Heart left ventricle (tissue), 13 donors: ENCODE results near the gene KCNMA1.

ENCODE experiments used
- CTCF ChIP-seq, 12 donors: fragments of 200-600 bp; sonication (generic) in 4 of 12; IDR thresholded peaks; one replicate each; pipeline versions ENCODE4 v1.5.0 to v1.8.0; 2018 to 2022; ENCODE audit warnings: antibody characterized with exemption in 12 of 12, mild to moderate bottlenecking in 5 of 12
- POLR2A ChIP-seq, 2 donors: fragments of 450-650 bp; IDR thresholded peaks; one replicate each; pipeline ENCODE4 v1.6.1; 2017; ENCODE audit warnings: antibody characterized with exemption in 2 of 2, mild to moderate bottlenecking in 2 of 2, moderate library complexity in 2 of 2
- donor health status: ischemic (EF 13 %, LVEDD 7.1; RV severe dilation, severe dysfunction).
- donor health status: DM: no; HTN: yes; CAD: no.
- donor health status: DM: no; HTN: no; CAD: no.
- donor health status: ischemic (EF 25% LVEDD 6.9; RV normal size, moderate dysfunction).
- donor health status: ischemic (EF 25% LVEDD 5.7; RV mildly dilated, moderate dysfunction).
- donor health status: ischemic (EF 35%, LVEDD 5.7; RV mildly dilated, moderate dysfunction).
- donor health status: nonischemic (EF 11% LVEDD 7.7; RV severe dilation, severe dysfunction).
- donor health status: DM: yes; HTN: yes; CAD: no.
- donor health status: PGD.
- donor health status: ischemic (EF 29% LVEDD 5.4; RV normal size, mild dysfunction).
- donor health status: nonischemic (EF 23%, LVEDD 6.1; RV moderate dilation, normal function).

GRCh38 chr10:77361831-77362230 lies 275.8 kb downstream of the KCNMA1 start:
- TF ChIP-seq CTCF (IDR thresholded peaks at IDR 0.05): no peak
- TF ChIP-seq POLR2A (IDR thresholded peaks at IDR 0.05): no peak
